Urinary bladder (tissue), 4 donors: ENCODE measurements around the gene TBC1D24. TPM values are rescaled to one million over a fixed set of nuclear protein-coding genes. Genes with fewer than 3 reads are reported as not detected.
A peak's percentile ranks its signal among the peaks of the same experiment; 100 is the strongest.

Experiments
- DNase-seq: peaks from one replicate; pipeline ENCODE4 v3.0.0-alpha.2; 2015; ENCODE audit errors: extremely low spot score
- H3K27ac ChIP-seq: one replicate; pipeline ENCODE4 v1.5.1; 2013; ENCODE audit warnings: low read depth, mild to moderate bottlenecking, moderate library complexity
- H3K36me3 ChIP-seq: one replicate; pipeline ENCODE4 v1.6.1; 2013; ENCODE audit warnings: mild to moderate bottlenecking, moderate library complexity; ENCODE audit not compliant: insufficient read depth
- H3K4me1 ChIP-seq: one replicate; pipeline ENCODE4 v1.6.1; 2013; ENCODE audit warnings: mild to moderate bottlenecking, moderate library complexity; ENCODE audit not compliant: insufficient read depth
- H3K4me3 ChIP-seq: one replicate; pipeline ENCODE4 v1.5.1; 2013; ENCODE audit warnings: low read depth, low read length
- WGBS: extraction: QIAGEN DNeasy Blood & Tissue Kit; methylation state at CpG from one replicate; pipeline ENCODE4 v1.1.7; 2013; 5-methylcytosine and 5-hydroxymethylcytosine counted together
- polyA plus RNA-seq: library from polyadenylated mRNA; stranded (reverse); fragments of 200-250 nt; gene quantifications from one replicate; pipeline ENCODE4 v1.2.3, GENCODE V29; 2013
- total RNA-seq: library from RNA; depleted of rRNA; stranded (reverse); fragments of >200 nt; gene quantifications from one replicate; pipeline ENCODE4 v1.2.3, GENCODE V29; 2014
- donor health status: healthy with polysubstance abuse.
- donor health status: healthy.

TBC1D24 gene
- total and polyA plus RNA-seq, 2 donors = 5.8 to 11.2 TPM

GRCh38 chr16:2498531-2499253 lies 23.8 kb downstream of the TBC1D24 start:
- 86% methylated on average over 15 of the region's 15 CpGs for WGBS
- Histone ChIP-seq H3K4me3 (no peak overlapping the region), H3K36me3 (peaks cover 2% of the 10 kb centered on the region), H3K27ac (no peak overlapping the region), H3K4me1 (no peaks in the 10 kb centered on the region)
- DNase-seq = no peak

- Histone ChIP-seq H3K27ac (no peak overlapping the region), H3K4me3 (no peak overlapping the region), H3K4me1 (no peaks in the 10 kb centered on the region), H3K36me3 (peaks cover 2% of the 10 kb centered on the region)
- DNase-seq = no peak
- WGBS = 93% methylated on average over 6 of the region's 6 CpGs
Measured at GRCh38 chr16:2499454-2499853, 24.5 kb downstream of the TBC1D24 start.

- Histone ChIP-seq H3K27ac (no peak overlapping the region), H3K4me1 (no peaks in the 10 kb centered on the region), H3K36me3 (peaks cover 2% of the 10 kb centered on the region), H3K4me3 (no peak overlapping the region)
- DNase-seq = no peak
- 93% methylated on average over 29 of the region's 29 CpGs for WGBS
Measured at GRCh38 chr16:2499890-2500429, 25.0 kb downstream of the TBC1D24 start.

- no peak for DNase-seq
- H3K27ac ChIP-seq = no peak overlapping the region
- WGBS = 82% methylated on average over 20 of the region's 20 CpGs
- no peaks in the 10 kb centered on the region for H3K4me1 ChIP-seq
- H3K4me3 ChIP-seq = no peak overlapping the region
- H3K36me3 ChIP-seq = peaks cover 2% of the 10 kb centered on the region
Measured at GRCh38 chr16:2500430-2500917, 25.5 kb downstream of the TBC1D24 start.

- no peak overlapping the region for H3K4me3 ChIP-seq
- no peaks in the 10 kb centered on the region for H3K4me1 ChIP-seq
- peaks cover 2% of the 10 kb centered on the region for H3K36me3 ChIP-seq
- 34% methylated on average over 23 of the region's 23 CpGs for WGBS
- no peak overlapping the region for H3K27ac ChIP-seq
- peak; percentile 55 for DNase-seq
Measured at GRCh38 chr16:2500918-2501750, 26.2 kb downstream of the TBC1D24 start.

- no peak overlapping the region for H3K4me3 ChIP-seq
- no peaks in the 10 kb centered on the region for H3K4me1 ChIP-seq
- no peak for DNase-seq
- 72% methylated on average over 18 of the region's 18 CpGs for WGBS
- H3K36me3 ChIP-seq = no peaks in the 10 kb centered on the region
- no peak overlapping the region for H3K27ac ChIP-seq
Measured at GRCh38 chr16:2501946-2502895, 27.3 kb downstream of the TBC1D24 start.

GRCh38 chr16:2505695-2506094 lies 30.8 kb downstream of the TBC1D24 start:
- DNase-seq = no peak
- 89% methylated on average over 14 of the region's 14 CpGs for WGBS
- no peak overlapping the region for H3K4me3 ChIP-seq

GRCh38 chr16:2507052-2507659 lies 32.2 kb downstream of the TBC1D24 start:
- Histone ChIP-seq H3K27ac (no peak overlapping the region), H3K36me3 (no peaks in the 10 kb centered on the region), H3K4me3 (no peak overlapping the region), H3K4me1 (no peaks in the 10 kb centered on the region)
- 77% methylated on average over 14 of the region's 14 CpGs for WGBS
- no peak for DNase-seq

More at GRCh38 chr16:2505695-2506094, 30.8 kb downstream of the TBC1D24 start:
- Histone ChIP-seq H3K27ac (no peak overlapping the region), H3K4me1 (no peaks in the 10 kb centered on the region), H3K36me3 (no peaks in the 10 kb centered on the region)

GRCh38 chr16:2507665-2508064 lies 32.7 kb downstream of the TBC1D24 start:
- no peak overlapping the region for H3K4me3 ChIP-seq
- WGBS = 90% methylated on average over 11 of the region's 11 CpGs
- no peak for DNase-seq
- H3K36me3 ChIP-seq = no peaks in the 10 kb centered on the region
- no peak overlapping the region for H3K27ac ChIP-seq
- no peaks in the 10 kb centered on the region for H3K4me1 ChIP-seq

- DNase-seq = no peak
Measured at GRCh38 chr16:2508722-2509400, 33.9 kb downstream of the TBC1D24 start.

GRCh38 chr16:2511128-2511800 lies 36.3 kb downstream of the TBC1D24 start:
- H3K4me3 ChIP-seq = no peak overlapping the region

More at GRCh38 chr16:2508722-2509400, 33.9 kb downstream of the TBC1D24 start:
- Histone ChIP-seq H3K4me3 (no peak overlapping the region), H3K4me1 (no peaks in the 10 kb centered on the region), H3K36me3 (no peaks in the 10 kb centered on the region), H3K27ac (no peak overlapping the region)
- 89% methylated on average over 18 of the region's 18 CpGs for WGBS

More at GRCh38 chr16:2511128-2511800, 36.3 kb downstream of the TBC1D24 start:
- H3K4me1 ChIP-seq = no peaks in the 10 kb centered on the region
- H3K36me3 ChIP-seq = no peaks in the 10 kb centered on the region
- 41% methylated on average over 24 of the region's 24 CpGs for WGBS
- no peak overlapping the region for H3K27ac ChIP-seq
- no peak for DNase-seq
